Dermis microvascular lymphatic vessel endothelial cell (primary cell): ENCODE measurements around the gene NDRG2. TPM values are rescaled to one million over a fixed set of nuclear protein-coding genes. Genes with fewer than 3 reads are reported as not detected.
A peak's percentile ranks its signal among the peaks of the same experiment; 100 is the strongest.

Source experiments
- DNase-seq, 2 donors: peaks; one replicate each; pipeline versions ENCODE4 v3.0.0 to v3.0.0-alpha.2; 2010; ENCODE audit warnings: low read depth in 2 of 2
- total RNA-seq: library from RNA; depleted of rRNA; stranded (reverse); fragments of >200 nt; gene quantifications from 2 replicates; pipeline ENCODE4 v1.2.1, GENCODE V29; 2014

NDRG2 gene
- total RNA-seq, 1 donor from 2014 or later = 2.1 TPM

DNA sequence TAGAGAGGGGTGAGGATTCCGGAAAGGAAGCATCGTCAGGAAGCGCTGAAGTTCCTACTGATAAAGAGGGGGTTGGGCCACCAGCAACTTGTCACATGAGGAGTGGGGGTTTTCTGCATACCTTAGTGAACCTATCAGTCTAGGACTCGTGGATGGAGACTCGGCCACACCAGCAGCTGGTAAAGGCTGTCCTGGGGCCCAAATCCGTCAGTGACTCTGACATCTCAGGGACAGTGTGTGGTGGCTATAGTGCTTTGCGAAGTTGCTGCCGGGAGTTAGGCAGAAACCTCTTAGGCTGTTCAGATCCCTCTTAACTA is 53.2 kb downstream of the NDRG2 start:
- DNase-seq = no peak

DNA sequence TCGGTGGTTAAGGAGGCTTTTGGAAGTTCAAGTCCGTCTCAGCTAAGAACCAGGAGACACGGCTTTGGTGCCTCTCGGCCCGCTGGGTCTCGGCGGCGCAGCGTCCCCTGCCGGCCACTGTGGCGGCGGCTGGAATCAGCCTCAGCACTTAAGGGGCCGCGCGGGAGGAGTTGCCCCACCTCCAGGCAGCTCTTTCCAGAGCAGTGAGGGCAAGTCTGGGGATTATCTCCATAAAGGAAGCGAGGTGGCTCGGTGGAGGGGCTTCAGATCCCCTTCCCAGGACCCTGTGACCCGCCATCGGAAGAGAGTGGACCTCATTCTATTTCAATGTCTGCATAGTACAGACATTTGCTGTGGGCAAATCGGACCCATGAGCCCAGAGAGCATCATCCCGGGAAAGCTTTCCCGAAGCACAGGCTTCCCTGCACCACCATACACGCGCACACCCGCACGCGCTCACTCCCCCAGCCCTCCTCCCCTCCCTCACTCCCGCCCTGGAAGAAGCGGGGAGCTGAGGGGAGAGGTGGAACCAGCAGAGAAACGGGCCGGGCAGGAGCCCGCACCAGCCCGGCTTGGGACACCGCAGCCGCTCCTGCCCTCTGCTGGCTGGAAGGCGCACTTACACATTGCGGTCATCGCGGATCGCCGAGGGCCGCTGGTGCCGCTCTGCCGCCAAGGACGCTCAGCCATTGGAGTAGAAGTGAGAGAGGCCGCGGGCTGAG is 53.7 kb downstream of the NDRG2 start:
- DNase-seq = peak; percentile 50 to 85

DNA sequence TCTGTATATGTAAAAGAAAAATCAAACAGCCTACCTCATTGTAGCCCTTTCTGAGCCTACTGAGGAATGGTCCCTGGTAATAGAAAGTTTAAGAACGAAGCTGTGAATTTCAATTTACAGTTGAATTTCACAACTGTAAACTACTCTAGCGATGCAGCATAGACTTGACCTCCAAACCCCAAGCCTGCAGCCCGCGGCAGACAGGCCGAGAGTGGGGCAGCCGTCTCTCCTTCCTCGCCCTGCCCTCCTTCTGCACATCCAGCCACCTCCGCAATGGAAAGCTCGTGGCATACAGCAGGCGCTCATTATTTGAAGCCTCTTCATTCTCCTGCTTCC is 54.2 kb downstream of the NDRG2 start:
- DNase-seq = no peak

DNA sequence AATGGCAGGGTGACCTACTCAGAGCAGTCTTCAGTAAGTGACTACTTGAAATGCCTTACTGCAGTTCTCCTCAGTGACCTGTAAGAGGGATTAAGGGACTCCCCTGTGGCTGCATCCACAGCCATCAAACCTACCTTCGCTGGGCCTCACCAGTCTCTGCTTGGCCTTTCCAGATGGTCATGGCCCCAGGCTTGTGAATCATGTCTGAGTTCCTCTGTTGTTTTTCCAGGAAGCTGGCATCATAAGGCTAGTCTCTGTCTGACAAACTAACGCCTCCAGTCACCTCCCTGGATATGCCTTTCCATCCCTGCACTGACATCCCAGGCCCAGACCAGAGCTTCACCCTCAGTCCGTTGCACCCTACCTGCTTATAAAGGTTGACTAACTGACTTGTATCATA is 55.5 kb downstream of the NDRG2 start:
- no peak for DNase-seq

Other genes with a start within 250 kb of the NDRG2 start
- gene RNASE6, start 243.8 kb downstream of the NDRG2 start, total RNA-seq = not detected in 2 replicates
- 7.1 and 8.0 TPM in 2 replicates for gene RNASE1, start 222.2 kb downstream of the NDRG2 start, total RNA-seq
- not detected in 2 replicates for gene RNASE3, start 133.7 kb downstream of the NDRG2 start, total RNA-seq
- gene RNASE2, start 69.6 kb downstream of the NDRG2 start, total RNA-seq = not detected in 2 replicates
- 23.4 and 23.5 TPM in 2 replicates for gene METTL17, start 35.1 kb downstream of the NDRG2 start, total RNA-seq
- not detected in 2 replicates for gene SLC39A2, start 25.8 kb downstream of the NDRG2 start, total RNA-seq
- gene TPPP2, start 5.2 kb upstream of the NDRG2 start, total RNA-seq = not detected in 2 replicates
- not detected in 2 replicates for gene RNASE13, start 9.7 kb upstream of the NDRG2 start, total RNA-seq
- not detected in 2 replicates for gene RNASE7, start 17.3 kb upstream of the NDRG2 start, total RNA-seq
- gene RNASE8, start 32.8 kb upstream of the NDRG2 start, total RNA-seq = not detected in 2 replicates
- gene ARHGEF40, start 45.2 kb upstream of the NDRG2 start, total RNA-seq = 6.2 and 8.3 TPM in 2 replicates
- gene ZNF219, start 73.6 kb upstream of the NDRG2 start, total RNA-seq = 2.6 and 4.2 TPM in 2 replicates
- 0.13 TPM in 1 of 2 replicates, not detected in the other for gene TMEM253, start 76.0 kb upstream of the NDRG2 start, total RNA-seq
- gene OR5AU1, start 131.0 kb upstream of the NDRG2 start, total RNA-seq = not detected in 2 replicates
- gene HNRNPC, start 244.4 kb upstream of the NDRG2 start, total RNA-seq = 479 and 693 TPM in 2 replicates